ENCODE data around the gene EBF3.

Gene EBF3

DNA sequence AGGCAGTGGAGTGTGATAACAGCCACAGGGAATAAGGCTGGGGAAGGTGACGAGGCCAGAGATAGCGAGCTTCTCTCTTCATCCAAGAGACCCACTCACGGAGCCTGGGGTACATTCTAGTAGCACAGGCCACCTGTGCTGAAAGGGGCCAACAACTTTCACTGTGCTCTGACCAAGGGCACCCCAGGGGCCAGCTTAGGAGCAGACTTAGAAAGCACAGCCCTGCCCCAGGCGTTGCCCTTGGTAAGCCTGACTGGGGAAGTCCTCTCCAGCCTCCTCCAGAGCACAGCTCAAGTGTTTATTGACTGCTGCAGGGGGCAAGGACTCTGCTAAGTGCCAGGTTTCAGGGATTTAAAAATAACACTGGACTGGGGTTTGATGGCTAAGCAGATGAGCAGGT lies 44.7 kb downstream of the EBF3 start:
- no peak for TF ChIP-seq CTCF (IDR thresholded peaks at IDR 0.05; ENCODE audit: low read depth, low read length, missing control alignments)
- DNase-seq (ENCODE audit: low read depth) = no peak
- no peak overlapping the region for H3K4me3 ChIP-seq (ENCODE audit: low read depth, low read length)

DNA sequence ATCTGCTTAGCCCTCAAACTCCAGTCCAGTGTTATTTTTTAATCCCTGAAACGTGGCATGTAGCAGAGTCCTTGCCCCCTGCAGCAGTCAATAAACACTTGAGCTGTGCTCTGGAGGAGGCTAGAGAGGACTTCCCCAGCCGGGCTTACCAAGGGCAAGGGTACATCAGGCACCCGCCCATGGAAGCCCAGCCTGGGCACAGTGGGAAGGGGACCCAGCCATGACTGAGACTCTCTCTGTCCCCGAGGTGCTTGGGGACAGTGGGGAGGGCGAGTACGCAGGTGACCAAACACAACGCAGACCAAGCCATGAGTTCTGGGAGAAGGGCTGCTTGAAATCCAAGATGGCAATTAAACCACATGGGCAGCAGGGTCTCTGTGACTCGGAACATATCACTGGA lies 45.2 kb downstream of the EBF3 start:
- H3K4me3 ChIP-seq (ENCODE audit: low read depth, low read length) = no peak overlapping the region
- TF ChIP-seq CTCF (IDR thresholded peaks at IDR 0.05; ENCODE audit: low read depth, low read length, missing control alignments) = no peak
- DNase-seq (ENCODE audit: low read depth) = no peak

- no peak for DNase-seq (ENCODE audit: low read depth)
- no peak for TF ChIP-seq CTCF (IDR thresholded peaks at IDR 0.05; ENCODE audit: low read depth, low read length, missing control alignments)
- H3K4me3 ChIP-seq (ENCODE audit: low read depth, low read length) = no peak overlapping the region
Observed at GRCh38 chr10:129918401-129918800, 45.7 kb downstream of the EBF3 start.

DNA sequence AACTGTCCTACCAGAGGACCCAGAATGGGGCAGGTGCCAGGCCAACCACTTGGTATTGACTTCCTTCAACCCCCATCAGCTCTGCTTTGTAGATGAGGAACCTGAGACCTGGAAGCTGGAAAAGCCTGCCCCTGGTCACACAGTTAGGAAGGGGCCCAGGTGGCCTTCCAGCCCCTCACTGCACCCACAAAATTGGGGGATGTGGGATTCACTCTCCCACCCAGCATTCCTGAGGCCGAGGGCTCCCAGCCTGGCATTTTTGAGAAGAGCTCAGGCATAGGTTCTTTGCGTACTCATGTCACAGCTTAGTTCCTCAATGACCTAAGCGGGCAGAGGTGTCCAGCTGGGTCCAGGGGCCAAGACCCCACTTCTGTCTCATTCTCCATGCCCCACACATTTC lies 46.1 kb downstream of the EBF3 start:
- no peak for TF ChIP-seq CTCF (IDR thresholded peaks at IDR 0.05; ENCODE audit: low read depth, low read length, missing control alignments)
- no peak overlapping the region for H3K4me3 ChIP-seq (ENCODE audit: low read depth, low read length)
- DNase-seq (ENCODE audit: low read depth) = no peak

- H3K4me3 ChIP-seq (ENCODE audit: low read depth, low read length) = no peak overlapping the region
- no peak for TF ChIP-seq CTCF (IDR thresholded peaks at IDR 0.05; ENCODE audit: low read depth, low read length, missing control alignments)
- DNase-seq (ENCODE audit: low read depth) = no peak
Observed at GRCh38 chr10:129916506-129916995, 47.5 kb downstream of the EBF3 start.

DNA sequence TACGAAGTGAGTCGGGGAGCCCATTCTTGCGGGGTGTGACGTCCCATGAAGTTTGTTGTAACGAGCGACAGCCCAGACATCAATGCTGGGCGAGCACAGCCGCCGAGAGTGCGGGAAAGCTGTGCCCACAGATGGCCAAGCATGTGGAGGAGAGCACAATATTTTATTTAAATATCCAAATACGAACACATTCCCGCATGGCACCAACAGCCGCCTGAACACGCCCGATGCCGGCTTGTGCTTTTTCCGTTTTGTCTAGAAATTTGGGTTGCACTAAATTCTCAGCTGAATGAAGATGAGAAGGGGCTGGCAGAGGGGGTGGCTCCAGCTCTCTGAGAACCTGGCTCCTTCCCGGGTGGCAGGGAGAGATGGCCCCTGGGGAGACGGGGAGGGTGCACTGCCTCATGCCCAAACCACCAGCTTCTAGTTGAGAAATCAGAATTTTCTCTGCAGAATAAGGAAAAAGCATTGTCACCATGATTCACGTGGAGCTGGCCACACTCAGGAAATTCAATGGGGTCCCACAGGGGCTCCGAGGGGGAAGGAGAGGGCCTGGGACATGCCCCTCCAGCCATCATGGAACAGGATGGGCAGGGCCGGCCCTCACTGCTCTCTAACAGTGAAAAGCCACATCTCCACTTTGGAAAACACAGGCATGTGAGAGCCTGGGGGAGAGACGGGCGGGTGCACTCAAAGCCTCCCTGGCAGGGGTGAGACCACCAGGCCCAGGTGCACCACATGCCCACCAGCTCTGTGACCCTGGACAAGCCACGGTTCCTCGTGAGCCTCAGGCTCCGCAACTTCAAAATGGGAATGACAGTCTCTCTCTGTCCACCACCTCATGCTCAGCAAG lies 48.3 kb downstream of the EBF3 start:
- DNase-seq (ENCODE audit: low read depth) = no peak
- no peak overlapping the region for H3K4me3 ChIP-seq (ENCODE audit: low read depth, low read length)
- TF ChIP-seq CTCF (IDR thresholded peaks at IDR 0.05; ENCODE audit: low read depth, low read length, missing control alignments) = no peak

GRCh38 chr10:129914960-129915359 lies 49.1 kb downstream of the EBF3 start:
- H3K4me3 ChIP-seq (ENCODE audit: low read depth, low read length) = no peak overlapping the region
- no peak for TF ChIP-seq CTCF (IDR thresholded peaks at IDR 0.05; ENCODE audit: low read depth, low read length, missing control alignments)
- no peak for DNase-seq (ENCODE audit: low read depth)
